ENCODE data around the gene NAGPA. TPM values are rescaled to one million over a fixed set of nuclear protein-coding genes. Genes with fewer than 3 reads are reported as not detected.
A peak's percentile ranks its signal among the peaks of the same experiment; 100 is the strongest.
"Not testable (repeated sequence)": the region's sequence is repeated elsewhere in the genome, so short reads cannot be mapped to it uniquely, and the experiment has no call there.

The NAGPA gene
- total RNA-seq = 13.8 TPM
- polyA plus RNA-seq (ENCODE audit: insufficient read depth, low read depth, low replicate concordance) = 14.5 TPM
- long read RNA-seq, donor 1 = 0 reads
- long read RNA-seq, donor 2, partial matches to known transcripts = 0 of 5 reads
- long read RNA-seq, donor 2, other reads (novel, unspliced or antisense) = 0 of 5 reads
- long read RNA-seq, donor 3, partial matches to known transcripts = 0 of 2 reads
- long read RNA-seq, donor 3, other reads (novel, unspliced or antisense) = 0 of 2 reads
- long read RNA-seq, donor 4 = 0 reads
- long read RNA-seq, donor 5, partial matches to known transcripts = 0 of 1 reads
- long read RNA-seq, donor 5, other reads (novel, unspliced or antisense) = 0 of 1 reads
- long read RNA-seq, donor 6, partial matches to known transcripts = 0 of 1 reads
- long read RNA-seq, donor 6, other reads (novel, unspliced or antisense) = 0 of 1 reads
- long read RNA-seq, donor 7, transcript NAGPA-201 (10 exons, 2,202 nt) = major isoform, 12 of 28 reads
- long read RNA-seq, donor 7, partial matches to known transcripts = 6 of 28 reads
- long read RNA-seq, donor 7, other reads (novel, unspliced or antisense) = 10 of 28 reads
- long read RNA-seq, donor 8, partial matches to known transcripts = 0 of 3 reads
- long read RNA-seq, donor 8, other reads (novel, unspliced or antisense) = 0 of 3 reads
- long read RNA-seq, donor 9, partial matches to known transcripts = 0 of 1 reads
- long read RNA-seq, donor 9, other reads (novel, unspliced or antisense) = 0 of 1 reads
- long read RNA-seq, donor 10, partial matches to known transcripts = 0 of 1 reads
- long read RNA-seq, donor 10, other reads (novel, unspliced or antisense) = 0 of 1 reads

GRCh38 chr16:5033256-5034166 is at the start of gene NAGPA:
Gene NAGPA, minus strand, starts transcription at chr16:5033935. Its CDS starts 21 bp downstream, at chr16:5033914.
- no peak for FAIRE-seq
- H3K4me1 ChIP-seq (ENCODE audit: control insufficient read depth in 2 of 3, insufficient read depth in 2 of 3, low read depth in 1 of 3, low read length in 3 of 3) = peaks cover 0 to 13% (median 9%) of the 10 kb centered on the region in 3 donors
- intact Hi-C loops (cut with DNase I) = no loop called here
- peak within 1 kb of the TSS; percentile 74 to 92 (median 81) for H3K9ac ChIP-seq (ENCODE audit: low read length in 3 of 3)
- H3K9me3 ChIP-seq (ENCODE audit: control insufficient read depth in 2 of 3, insufficient read depth in 1 of 3, low read length in 3 of 3) = no peaks in the 10 kb centered on the region
- no peaks in the 10 kb centered on the region for H3K27me3 ChIP-seq (ENCODE audit: control insufficient read depth, insufficient read depth, low read length)
- TF ChIP-seq, protein P1, sequence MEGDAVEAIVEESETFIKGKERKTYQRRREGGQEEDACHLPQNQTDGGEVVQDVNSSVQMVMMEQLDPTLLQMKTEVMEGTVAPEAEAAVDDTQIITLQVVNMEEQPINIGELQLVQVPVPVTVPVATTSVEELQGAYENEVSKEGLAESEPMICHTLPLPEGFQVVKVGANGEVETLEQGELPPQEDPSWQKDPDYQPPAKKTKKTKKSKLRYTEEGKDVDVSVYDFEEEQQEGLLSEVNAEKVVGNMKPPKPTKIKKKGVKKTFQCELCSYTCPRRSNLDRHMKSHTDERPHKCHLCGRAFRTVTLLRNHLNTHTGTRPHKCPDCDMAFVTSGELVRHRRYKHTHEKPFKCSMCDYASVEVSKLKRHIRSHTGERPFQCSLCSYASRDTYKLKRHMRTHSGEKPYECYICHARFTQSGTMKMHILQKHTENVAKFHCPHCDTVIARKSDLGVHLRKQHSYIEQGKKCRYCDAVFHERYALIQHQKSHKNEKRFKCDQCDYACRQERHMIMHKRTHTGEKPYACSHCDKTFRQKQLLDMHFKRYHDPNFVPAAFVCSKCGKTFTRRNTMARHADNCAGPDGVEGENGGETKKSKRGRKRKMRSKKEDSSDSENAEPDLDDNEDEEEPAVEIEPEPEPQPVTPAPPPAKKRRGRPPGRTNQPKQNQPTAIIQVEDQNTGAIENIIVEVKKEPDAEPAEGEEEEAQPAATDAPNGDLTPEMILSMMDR (IDR thresholded peaks at IDR 0.05; ENCODE audit: borderline replicate concordance, extremely low read depth, insufficient read depth) = no peak
- H3K36me3 ChIP-seq (ENCODE audit: control insufficient read depth in 2 of 3, insufficient read depth in 3 of 3, low read length in 3 of 3) = no peaks in the 10 kb centered on the region
- peak within 1 kb of the TSS; percentile 79 to 95 (median 84) for H3K4me3 ChIP-seq (ENCODE audit: low read length in 3 of 3)
- peak; percentile 91 to 96 (median 93) for DNase-seq
- H3K27ac ChIP-seq (ENCODE audit: low read depth in 2 of 2, low read length in 2 of 2) = peak within 1 kb of the TSS; percentile 49 to 85

- H3K27ac ChIP-seq (ENCODE audit: low read depth in 2 of 2, low read length in 2 of 2); H3K9me3 ChIP-seq (ENCODE audit: control insufficient read depth in 2 of 3, insufficient read depth in 1 of 3, low read length in 3 of 3); intact Hi-C loops (cut with DNase I); DNase-seq; FAIRE-seq; H3K9ac ChIP-seq (ENCODE audit: low read length in 3 of 3); H3K36me3 ChIP-seq (ENCODE audit: control insufficient read depth in 2 of 3, insufficient read depth in 3 of 3, low read length in 3 of 3); H3K4me1 ChIP-seq (ENCODE audit: control insufficient read depth in 2 of 3, insufficient read depth in 2 of 3, low read depth in 1 of 3, low read length in 3 of 3); H3K4me3 ChIP-seq (ENCODE audit: low read length in 3 of 3); H3K27me3 ChIP-seq (ENCODE audit: control insufficient read depth, insufficient read depth, low read length): not testable (repeated sequence)
These were observed 47.3 kb upstream of the NAGPA start for GRCh38 chr16:5080996-5081395.

DNA sequence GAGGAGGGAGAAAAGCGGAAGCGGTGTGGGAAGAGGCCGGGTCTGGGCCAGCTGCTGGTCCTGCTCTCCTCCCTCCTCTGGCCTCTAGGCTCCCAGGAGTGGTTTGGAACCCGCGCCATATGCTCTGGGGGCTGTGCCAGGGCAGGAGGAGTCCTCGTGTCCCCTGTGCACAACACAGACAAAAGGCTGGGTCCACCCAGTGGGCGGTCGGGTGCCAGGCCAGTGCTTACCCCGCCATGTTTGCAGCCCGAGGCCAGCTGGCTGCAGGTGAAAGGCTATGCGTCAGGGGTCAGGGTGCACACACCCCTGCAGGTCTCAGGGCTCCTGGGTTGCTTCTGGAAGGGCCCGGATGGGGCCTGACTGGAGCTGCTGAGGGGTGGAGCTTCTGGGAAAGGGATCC is 46.7 kb upstream of the NAGPA start:
- H3K9ac ChIP-seq (ENCODE audit: low read length in 3 of 3); H3K4me1 ChIP-seq (ENCODE audit: control insufficient read depth in 2 of 3, insufficient read depth in 2 of 3, low read depth in 1 of 3, low read length in 3 of 3); H3K4me3 ChIP-seq (ENCODE audit: low read length in 3 of 3); DNase-seq; H3K27ac ChIP-seq (ENCODE audit: low read depth in 2 of 2, low read length in 2 of 2); H3K27me3 ChIP-seq (ENCODE audit: control insufficient read depth, insufficient read depth, low read length); FAIRE-seq; intact Hi-C loops (cut with DNase I); H3K9me3 ChIP-seq (ENCODE audit: control insufficient read depth in 2 of 3, insufficient read depth in 1 of 3, low read length in 3 of 3): not testable (repeated sequence)
- peaks cover under 1 to 10% (median 9%) of the 10 kb centered on the region in 3 donors for H3K36me3 ChIP-seq (ENCODE audit: control insufficient read depth in 2 of 3, insufficient read depth in 3 of 3, low read length in 3 of 3)

DNA sequence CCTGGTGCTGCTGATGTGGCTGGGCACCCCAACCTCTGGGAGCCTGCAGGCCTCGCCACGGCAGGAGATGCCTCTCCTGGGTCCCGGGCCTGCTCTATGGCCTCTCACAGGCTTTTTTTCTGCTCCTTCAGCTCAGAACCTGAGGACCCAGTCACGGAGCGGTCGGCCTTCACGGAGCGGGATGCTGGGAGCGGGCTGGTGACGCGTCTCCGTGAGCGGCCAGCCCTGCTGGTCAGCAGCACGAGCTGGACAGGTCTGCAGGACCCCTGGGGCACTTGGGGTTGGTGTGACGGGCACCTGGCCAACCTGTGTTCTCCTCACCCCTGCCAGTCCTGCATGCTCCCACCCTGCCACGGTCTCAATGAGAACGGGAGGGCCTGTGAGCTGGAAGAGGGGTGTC is 44.9 kb upstream of the NAGPA start:
- FAIRE-seq = no peak

More for the DNA sequence above, 44.9 kb upstream of the NAGPA start:
- no peak overlapping the region for H3K4me3 ChIP-seq (ENCODE audit: low read length in 3 of 3)
- TF ChIP-seq, protein P1 (IDR thresholded peaks at IDR 0.05; ENCODE audit: borderline replicate concordance, extremely low read depth, insufficient read depth) = no peak
- no peaks in the 10 kb centered on the region for H3K9me3 ChIP-seq (ENCODE audit: control insufficient read depth in 2 of 3, insufficient read depth in 1 of 3, low read length in 3 of 3)
- intact Hi-C loops (cut with DNase I) = no loop called here
- H3K36me3 ChIP-seq (ENCODE audit: control insufficient read depth in 2 of 3, insufficient read depth in 3 of 3, low read length in 3 of 3) = peaks cover 0 to 15% (median 9%) of the 10 kb centered on the region in 3 donors
- H3K27me3 ChIP-seq (ENCODE audit: control insufficient read depth, insufficient read depth, low read length) = no peaks in the 10 kb centered on the region
- H3K27ac ChIP-seq (ENCODE audit: low read depth in 2 of 2, low read length in 2 of 2) = no peak overlapping the region
- no peak overlapping the region for H3K9ac ChIP-seq (ENCODE audit: low read length in 3 of 3)
- no peak for DNase-seq
- no peaks in the 10 kb centered on the region for H3K4me1 ChIP-seq (ENCODE audit: control insufficient read depth in 2 of 3, insufficient read depth in 2 of 3, low read depth in 1 of 3, low read length in 3 of 3)

All from kidney (tissue), 22 donors.